Measurements from ENCODE around the gene BEST2.

BEST2 gene

GRCh38 chr19:12772323-12772722 is 20.7 kb downstream of the BEST2 start:
- no peak for DNase-seq

DNA sequence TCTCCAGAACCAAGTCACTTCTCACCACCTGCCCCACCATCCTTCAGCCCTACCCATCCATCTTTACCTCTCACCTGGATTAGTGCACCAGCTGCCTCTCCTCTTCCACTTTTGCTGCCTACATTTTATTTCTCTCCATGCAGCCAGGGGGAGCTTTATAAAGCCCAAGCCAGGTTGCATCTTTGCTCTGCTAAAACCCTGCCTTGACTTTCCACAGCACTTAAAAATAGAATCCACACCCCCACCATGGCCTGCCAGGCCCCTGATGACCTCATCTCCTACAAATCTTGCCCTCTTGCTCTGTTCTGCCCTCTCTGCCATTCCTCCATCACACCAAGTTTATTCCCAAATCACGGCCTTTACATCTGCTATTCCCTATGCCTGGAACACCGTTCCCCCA is 22.0 kb downstream of the BEST2 start:
- no peak for DNase-seq

- DNase-seq = peak; percentile 91 to 96
Measured at GRCh38 chr19:12774588-12775555, 23.3 kb downstream of the BEST2 start, which contains the start of gene HOOK2. Gene HOOK2 (minus strand): TSS chr19:12775552. CDS start chr19:12775449, 103 bp downstream.

- peak; percentile 44 to 74 for DNase-seq
Measured at GRCh38 chr19:12777217-12778016, 25.8 kb downstream of the BEST2 start.

GRCh38 chr19:12778017-12778904 is 26.7 kb downstream of the BEST2 start:
- peak; percentile 10 to 72 for DNase-seq

- no peak for DNase-seq
Measured at GRCh38 chr19:12778905-12779161, 27.2 kb downstream of the BEST2 start.

GRCh38 chr19:12779162-12779993 is 27.8 kb downstream of the BEST2 start:
- DNase-seq = no peak

- DNase-seq = no peak
Measured at GRCh38 chr19:12782174-12782423, 30.5 kb downstream of the BEST2 start.

GRCh38 chr19:12782424-12783290 is 31.1 kb downstream of the BEST2 start:
- peak; percentile 29 to 86 for DNase-seq

- no peak for DNase-seq
Measured at GRCh38 chr19:12783291-12783848, 31.8 kb downstream of the BEST2 start.

DNA sequence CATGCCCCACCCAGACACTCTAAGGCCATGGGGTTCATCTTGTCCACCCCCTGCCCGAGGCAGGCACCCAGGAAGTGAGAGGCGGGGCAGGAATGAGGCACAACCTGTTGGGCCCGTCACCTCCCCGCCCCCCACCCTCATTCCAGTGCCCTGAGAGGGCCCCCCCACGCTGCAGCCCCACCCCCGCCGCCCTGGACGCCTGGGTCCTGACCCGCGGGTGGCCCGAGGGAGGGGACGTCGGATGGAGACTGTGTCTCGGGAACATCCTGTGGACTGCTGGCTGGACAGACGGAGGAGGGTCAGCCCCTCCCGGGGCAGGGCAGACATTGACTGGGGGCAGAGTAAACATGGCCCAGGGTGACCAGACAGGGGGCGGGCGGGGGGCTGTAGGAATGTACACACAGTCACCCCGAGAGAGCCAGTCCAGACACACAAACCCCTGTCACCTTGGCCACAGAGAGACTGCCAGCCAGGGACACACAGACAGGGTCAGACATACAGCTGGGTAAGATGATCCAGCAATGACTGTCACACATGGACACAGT is 32.3 kb downstream of the BEST2 start:
- DNase-seq = no peak

DNA sequence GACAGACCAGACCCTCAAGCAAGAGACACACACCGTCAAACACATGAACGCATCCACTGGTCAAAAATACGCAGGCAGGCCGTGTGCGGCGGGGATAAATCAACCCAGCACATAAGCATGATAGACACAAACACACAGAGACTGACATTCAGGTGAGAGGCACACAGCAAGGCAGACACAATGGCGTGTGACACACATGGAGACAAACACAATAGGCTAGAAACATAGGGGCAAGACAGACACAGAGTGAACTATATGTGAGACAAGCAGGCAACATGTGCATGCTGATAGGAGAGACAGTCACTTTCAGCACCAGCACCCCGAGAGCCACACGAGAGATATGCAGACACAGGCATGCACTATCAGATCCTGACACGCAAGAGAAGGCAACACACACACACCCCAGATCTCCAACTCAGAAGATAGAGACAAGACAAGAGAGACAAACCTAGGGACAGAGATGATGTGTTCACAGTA is 32.8 kb downstream of the BEST2 start:
- no peak for DNase-seq

GRCh38 chr19:12784871-12785430 is 33.4 kb downstream of the BEST2 start:
- DNase-seq = no peak

DNA sequence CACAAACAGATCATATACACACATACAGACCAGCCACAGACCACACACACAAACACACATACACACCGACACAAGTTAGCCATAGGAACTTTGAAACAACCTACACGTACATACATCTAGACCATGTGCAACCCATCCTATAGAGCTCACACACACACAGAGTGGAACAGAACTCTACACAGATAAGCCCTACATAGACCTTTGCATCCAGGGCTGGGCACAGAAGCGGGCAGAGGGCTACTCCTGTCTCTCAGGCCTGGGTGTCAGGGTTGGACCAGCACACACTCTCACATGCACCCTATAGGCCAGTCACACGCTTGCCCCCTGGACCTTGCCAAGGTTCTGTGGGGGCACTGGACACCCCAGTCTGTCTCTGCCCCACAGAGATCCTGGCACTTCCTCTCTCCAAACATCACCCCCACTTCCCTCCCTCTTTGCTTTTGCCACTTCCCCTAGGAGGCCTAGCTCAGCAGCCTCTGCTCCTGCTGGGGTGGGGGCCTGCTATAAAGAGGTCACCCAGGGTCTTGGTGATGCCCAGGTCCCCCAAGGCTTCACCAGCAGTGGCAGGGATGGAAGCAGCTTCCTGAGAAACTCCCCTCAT is 33.9 kb downstream of the BEST2 start:
- no peak for DNase-seq

GRCh38 chr19:12786141-12786870 is 34.7 kb downstream of the BEST2 start:
- no peak for DNase-seq

- no peak for DNase-seq
Measured at GRCh38 chr19:12786952-12787351, 35.4 kb downstream of the BEST2 start.

GRCh38 chr19:12787458-12787857 is 35.9 kb downstream of the BEST2 start:
- DNase-seq = no peak

GRCh38 chr19:12788042-12788681 is 36.6 kb downstream of the BEST2 start:
- no peak for DNase-seq
